Left hindlimb (tissue), 1 donor: ENCODE data around the gene IGFLR1.
A peak's percentile ranks its signal among the peaks of the same experiment; 100 is the strongest.

Source experiments
- DNase-seq: peaks from one replicate; pipeline ENCODE4 v3.0.0-alpha.2; 2018

IGFLR1 gene

GRCh38 chr19:35723671-35724070 is 18.6 kb downstream of the IGFLR1 start:
- no peak for DNase-seq

- peak; percentile 9 for DNase-seq
Observed at GRCh38 chr19:35722897-35723296, 19.4 kb downstream of the IGFLR1 start.

- DNase-seq: peak; percentile 21
Observed at GRCh38 chr19:35722461-35722860, 19.8 kb downstream of the IGFLR1 start.

- DNase-seq: peak; percentile 32
Observed at GRCh38 chr19:35721374-35721773, 20.9 kb downstream of the IGFLR1 start.

GRCh38 chr19:35720648-35721047 is 21.6 kb downstream of the IGFLR1 start:
- peak; percentile 35 for DNase-seq

- no peak for DNase-seq
Observed at GRCh38 chr19:35720163-35720524, 22.1 kb downstream of the IGFLR1 start.

- peak; percentile 31 for DNase-seq
Observed at GRCh38 chr19:35719402-35720162, 22.7 kb downstream of the IGFLR1 start.

- DNase-seq: peak; percentile 50
Observed at GRCh38 chr19:35718345-35719041, 23.8 kb downstream of the IGFLR1 start.

- DNase-seq: peak; percentile 97
Observed at GRCh38 chr19:35717665-35718344, 24.4 kb downstream of the IGFLR1 start, which contains the start of gene KMT2B. KMT2B (plus strand) TSS chr19:35718003; CDS start chr19:35718019, 16 bp downstream.

- DNase-seq: peak; percentile 89
Observed at GRCh38 chr19:35716801-35717664, 25.2 kb downstream of the IGFLR1 start.

GRCh38 chr19:35715981-35716800 is 26.1 kb downstream of the IGFLR1 start:
- DNase-seq: peak; percentile 68

- no peak for DNase-seq
Observed at GRCh38 chr19:35715355-35715809, 26.9 kb downstream of the IGFLR1 start.

- no peak for DNase-seq
Observed at GRCh38 chr19:35714601-35715354, 27.5 kb downstream of the IGFLR1 start.

GRCh38 chr19:35713904-35714495 is 28.3 kb downstream of the IGFLR1 start:
- no peak for DNase-seq

GRCh38 chr19:35713506-35713850 is 28.8 kb downstream of the IGFLR1 start:
- no peak for DNase-seq

- DNase-seq: no peak
Observed at GRCh38 chr19:35712567-35713505, 29.4 kb downstream of the IGFLR1 start.

GRCh38 chr19:35710784-35711723 is 31.2 kb downstream of the IGFLR1 start:
- DNase-seq: no peak

GRCh38 chr19:35708391-35708790 is 33.9 kb downstream of the IGFLR1 start:
- no peak for DNase-seq
